ENCODE data around the gene MRPL20. TPM values are rescaled to one million over a fixed set of nuclear protein-coding genes. Genes with fewer than 3 reads are reported as not detected.

Gene MRPL20
- total RNA-seq, 1 experiment from 2014 or later = 110 TPM

DNA sequence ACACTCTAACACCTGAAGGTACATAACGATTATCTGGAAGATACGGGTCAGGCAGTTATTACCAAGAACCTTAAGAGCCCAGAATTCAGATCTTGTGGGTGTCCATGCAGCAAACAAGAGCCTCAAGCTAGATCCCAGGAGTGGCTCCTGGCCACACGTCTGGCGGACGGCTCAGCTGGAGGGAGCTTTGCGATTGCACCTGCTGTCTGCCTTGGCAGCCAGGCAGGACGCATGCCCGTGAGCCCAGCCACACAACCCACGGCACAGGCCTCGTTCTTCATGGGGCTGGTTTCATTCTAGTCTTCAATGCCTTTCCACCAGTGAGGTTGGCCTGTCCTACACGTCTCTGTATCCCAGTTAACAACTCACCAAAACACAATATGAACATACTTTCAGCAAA, 13.7 kb downstream of the MRPL20 start:
- peaks cover 12% of the 10 kb centered on the region; the same call in 1 of the 2 replicates for H3K4me1 ChIP-seq
- H3K36me3 Mint-ChIP-seq (ENCODE audit: insufficient read depth, unreplicated experiment) = peaks cover 90% of the 10 kb centered on the region
- ChIA-PET CTCF (no interaction called here), POLR2A (interaction anchor here (0.6 kb wide), 1 partner anchor 15 kb away, joined by 9 read pairs; no protein-coding TSS in a partner anchor)
- H3K36me3 ChIP-seq (ENCODE audit: control insufficient read depth, insufficient read depth, low read length) = no peaks in the 10 kb centered on the region; the same call in 1 of the 2 replicates
- no peaks in the 10 kb centered on the region for H3K4me1 Mint-ChIP-seq (ENCODE audit: low read depth, unreplicated experiment)
- no peaks in the 10 kb centered on the region for H3K9me3 ChIP-seq
- H3K27me3 ChIP-seq (replicated peaks; ENCODE audit: control insufficient read depth, insufficient read depth, low read length) = no peaks in the 10 kb centered on the region
- H3K4me3 ChIP-seq (ENCODE audit: low read depth, low read length) = no peak overlapping the region
- H3K27me3 Mint-ChIP-seq (ENCODE audit: insufficient read depth, unreplicated experiment) = no peaks in the 10 kb centered on the region
- intact Hi-C loops (cut with micrococcal nuclease; ENCODE audit: unreplicated experiment) = no loop called here
- no TSS peak for BruUV-seq (replicated peaks)
- no peak overlapping the region for H3K4me3 Mint-ChIP-seq (ENCODE audit: unreplicated experiment)
- H3K27ac Mint-ChIP-seq (ENCODE audit: unreplicated experiment) = no peak overlapping the region
- DNase-seq = no peak
- TF ChIP-seq, protein P1, sequence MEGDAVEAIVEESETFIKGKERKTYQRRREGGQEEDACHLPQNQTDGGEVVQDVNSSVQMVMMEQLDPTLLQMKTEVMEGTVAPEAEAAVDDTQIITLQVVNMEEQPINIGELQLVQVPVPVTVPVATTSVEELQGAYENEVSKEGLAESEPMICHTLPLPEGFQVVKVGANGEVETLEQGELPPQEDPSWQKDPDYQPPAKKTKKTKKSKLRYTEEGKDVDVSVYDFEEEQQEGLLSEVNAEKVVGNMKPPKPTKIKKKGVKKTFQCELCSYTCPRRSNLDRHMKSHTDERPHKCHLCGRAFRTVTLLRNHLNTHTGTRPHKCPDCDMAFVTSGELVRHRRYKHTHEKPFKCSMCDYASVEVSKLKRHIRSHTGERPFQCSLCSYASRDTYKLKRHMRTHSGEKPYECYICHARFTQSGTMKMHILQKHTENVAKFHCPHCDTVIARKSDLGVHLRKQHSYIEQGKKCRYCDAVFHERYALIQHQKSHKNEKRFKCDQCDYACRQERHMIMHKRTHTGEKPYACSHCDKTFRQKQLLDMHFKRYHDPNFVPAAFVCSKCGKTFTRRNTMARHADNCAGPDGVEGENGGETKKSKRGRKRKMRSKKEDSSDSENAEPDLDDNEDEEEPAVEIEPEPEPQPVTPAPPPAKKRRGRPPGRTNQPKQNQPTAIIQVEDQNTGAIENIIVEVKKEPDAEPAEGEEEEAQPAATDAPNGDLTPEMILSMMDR (IDR thresholded peaks at IDR 0.05; ENCODE audit: insufficient read depth in 1 of 2, low read depth in 1 of 2, low read length in 1 of 2, severe bottlenecking in 1 of 2, unreplicated experiment in 1 of 2) = no peak
- H3K9me3 Mint-ChIP-seq (ENCODE audit: unreplicated experiment) = no peaks in the 10 kb centered on the region

DNA sequence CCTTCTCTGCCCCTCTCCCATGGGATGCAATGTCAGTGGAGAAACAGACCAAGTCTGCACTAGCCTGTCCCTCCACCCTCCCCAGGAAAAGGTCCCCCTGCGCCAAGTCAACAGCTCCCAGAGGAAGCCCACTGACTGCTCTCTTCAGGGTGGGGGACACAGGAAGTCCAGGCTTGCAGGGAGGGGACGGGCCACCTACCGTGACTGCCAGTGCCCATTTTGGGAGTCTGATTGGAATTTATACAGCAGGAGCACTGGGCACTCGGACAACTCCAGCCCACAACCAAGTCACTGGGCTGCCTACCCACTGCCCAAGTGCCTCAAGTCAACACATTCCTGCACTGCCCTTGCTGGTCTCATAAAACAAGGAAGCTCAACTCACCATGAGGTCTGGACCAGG, 14.1 kb downstream of the MRPL20 start:
- Histone ChIP-seq H3K4me1 (peaks cover 10% of the 10 kb centered on the region; the same call in 1 of the 2 replicates), H3K9me3 (no peaks in the 10 kb centered on the region), H3K36me3 (ENCODE audit: control insufficient read depth, insufficient read depth, low read length) (no peaks in the 10 kb centered on the region; the same call in none of the 2 replicates), H3K4me3 (ENCODE audit: low read depth, low read length) (no peak overlapping the region), H3K27me3 (replicated peaks; ENCODE audit: control insufficient read depth, insufficient read depth, low read length) (no peaks in the 10 kb centered on the region)
- no peak for DNase-seq
- intact Hi-C loops (cut with micrococcal nuclease; ENCODE audit: unreplicated experiment) = no loop called here
- peaks cover 90% of the 10 kb centered on the region for H3K36me3 Mint-ChIP-seq (ENCODE audit: insufficient read depth, unreplicated experiment)
- no peak overlapping the region for H3K4me3 Mint-ChIP-seq (ENCODE audit: unreplicated experiment)
- H3K9me3 Mint-ChIP-seq (ENCODE audit: unreplicated experiment) = no peaks in the 10 kb centered on the region
- CTCF ChIA-PET = no interaction called here
- H3K27ac Mint-ChIP-seq (ENCODE audit: unreplicated experiment) = no peak overlapping the region
- H3K27me3 Mint-ChIP-seq (ENCODE audit: insufficient read depth, unreplicated experiment) = no peaks in the 10 kb centered on the region
- BruUV-seq (replicated peaks) = no TSS peak
- no peaks in the 10 kb centered on the region for H3K4me1 Mint-ChIP-seq (ENCODE audit: low read depth, unreplicated experiment)
- POLR2A ChIA-PET = interaction anchor here (0.6 kb wide), 1 partner anchor 14 kb away, joined by 9 read pairs; no protein-coding TSS in a partner anchor
- TF ChIP-seq, protein P1 (IDR thresholded peaks at IDR 0.05; ENCODE audit: insufficient read depth in 1 of 2, low read depth in 1 of 2, low read length in 1 of 2, severe bottlenecking in 1 of 2, unreplicated experiment in 1 of 2) = no peak

DNA sequence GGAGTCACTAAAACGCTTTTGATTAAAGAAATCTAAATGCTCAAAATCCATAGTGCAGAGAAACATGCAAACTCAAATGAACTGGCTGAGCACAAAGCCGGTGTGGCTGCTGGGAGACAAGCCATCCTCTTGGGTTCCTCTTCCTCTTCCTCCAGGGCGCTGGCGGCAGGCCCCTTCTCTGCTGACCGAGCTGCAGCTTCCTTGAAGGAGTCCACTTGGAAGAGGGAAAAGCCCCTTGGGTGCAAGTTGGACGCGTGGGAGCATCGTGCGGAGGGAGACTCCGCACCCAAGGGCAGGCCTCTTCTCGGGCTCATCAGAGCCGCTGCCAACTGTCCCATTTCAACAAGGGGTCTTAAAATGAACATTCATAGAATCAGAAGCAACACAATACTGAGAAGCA, 15.9 kb downstream of the MRPL20 start:
- no peak overlapping the region for H3K4me3 ChIP-seq (ENCODE audit: low read depth, low read length)
- no peaks in the 10 kb centered on the region; the same call in none of the 2 replicates for H3K36me3 ChIP-seq (ENCODE audit: control insufficient read depth, insufficient read depth, low read length)
- H3K27me3 Mint-ChIP-seq (ENCODE audit: insufficient read depth, unreplicated experiment) = no peaks in the 10 kb centered on the region
- no TSS peak for BruUV-seq (replicated peaks)
- TF ChIP-seq, protein P1 (IDR thresholded peaks at IDR 0.05; ENCODE audit: insufficient read depth in 1 of 2, low read depth in 1 of 2, low read length in 1 of 2, severe bottlenecking in 1 of 2, unreplicated experiment in 1 of 2) = no peak
- no peaks in the 10 kb centered on the region for H3K27me3 ChIP-seq (replicated peaks; ENCODE audit: control insufficient read depth, insufficient read depth, low read length)
- intact Hi-C loops (cut with micrococcal nuclease; ENCODE audit: unreplicated experiment) = no loop called here
- POLR2A ChIA-PET = no interaction called here
- no peak for DNase-seq
- CTCF ChIA-PET = no interaction called here
- H3K4me1 ChIP-seq = no peaks in the 10 kb centered on the region
- no peaks in the 10 kb centered on the region for H3K9me3 Mint-ChIP-seq (ENCODE audit: unreplicated experiment)
- H3K4me1 Mint-ChIP-seq (ENCODE audit: low read depth, unreplicated experiment) = no peaks in the 10 kb centered on the region
- H3K27ac Mint-ChIP-seq (ENCODE audit: unreplicated experiment) = no peak overlapping the region
- peaks cover 96% of the 10 kb centered on the region for H3K36me3 Mint-ChIP-seq (ENCODE audit: insufficient read depth, unreplicated experiment)
- no peak overlapping the region for H3K4me3 Mint-ChIP-seq (ENCODE audit: unreplicated experiment)
- H3K9me3 ChIP-seq = no peaks in the 10 kb centered on the region
